Neural cell (in vitro differentiated cells): Measurements from ENCODE around the gene ABAT. TPM values are rescaled to one million over a fixed set of nuclear protein-coding genes. Genes with fewer than 3 reads are reported as not detected.

Experiments used
- H2AFZ ChIP-seq: fragments of 200-600, 300-800 bp; sonication (generic), shearing (Covaris generic); 2 replicates; pipeline ENCODE4 v1.6.0; 2014; ENCODE audit warnings: low read depth, mild to moderate bottlenecking, antibody characterized with exemption, low read length, moderate library complexity
- H3F3A ChIP-seq: fragments of 200-600 bp; shearing (Covaris generic); 2 replicates; pipeline ENCODE4 v1.6.1; 2016; ENCODE audit warnings: mild to moderate bottlenecking, moderate library complexity, mixed read lengths, antibody characterized with exemption, low read length; ENCODE audit not compliant: insufficient read depth, poor library complexity, severe bottlenecking
- H3K27ac ChIP-seq: fragments of 200-600, 300-800 bp; sonication (generic), shearing (Covaris generic); 2 replicates; pipeline ENCODE4 v1.5.1; 2014; ENCODE audit warnings: mild to moderate bottlenecking, low read length, moderate library complexity
- H3K27me3 ChIP-seq: fragments of 300-800, 200-600 bp; sonication (generic), shearing (Covaris generic); 2 replicates; pipeline ENCODE4 v1.6.0; 2014; ENCODE audit warnings: mild to moderate bottlenecking, low read depth, low read length, moderate library complexity; ENCODE audit not compliant: insufficient read depth
- H3K36me3 ChIP-seq: fragments of 300-800, 200-600 bp; sonication (generic), shearing (Covaris generic); 2 replicates; pipeline ENCODE4 v1.5.1; 2014; ENCODE audit warnings: mild to moderate bottlenecking, antibody characterized with exemption, low read length, moderate library complexity; ENCODE audit not compliant: insufficient read depth
- H3K4me2 ChIP-seq: fragments of 300-800, 200-600 bp; sonication (generic), shearing (Covaris generic); 2 replicates; pipeline ENCODE4 v1.6.0; 2014; ENCODE audit warnings: mild to moderate bottlenecking, low read length
- H3K4me3 ChIP-seq: fragments of 300-800, 200-600 bp; sonication (generic), shearing (Covaris generic); 2 replicates; pipeline ENCODE4 v1.5.1; 2014; ENCODE audit warnings: mild to moderate bottlenecking, low read length, moderate library complexity
- H3K79me2 ChIP-seq: fragments of 200-600 bp; shearing (Covaris generic); replicated peaks from 2 replicates; pipeline ENCODE4 v1.6.0; 2014; ENCODE audit warnings: mild to moderate bottlenecking, low read length, moderate library complexity; ENCODE audit not compliant: insufficient read depth
- H3K9ac ChIP-seq: fragments of 300-800, 200-600 bp; sonication (generic), shearing (Covaris generic); 2 replicates; pipeline ENCODE4 v1.6.1; 2016; ENCODE audit warnings: mild to moderate bottlenecking, low read length, mixed read lengths
- H3K9me2 ChIP-seq: fragments of 200-600 bp; shearing (Covaris generic); 2 replicates; pipeline ENCODE4 v1.6.1; 2016; ENCODE audit warnings: mild to moderate bottlenecking, low read length, mixed read lengths; ENCODE audit not compliant: insufficient read depth
- H3K9me3 ChIP-seq: fragments of 200-600, 300-800 bp; sonication (generic), shearing (Covaris generic); 2 replicates; pipeline ENCODE4 v1.6.1; 2016; ENCODE audit warnings: mild to moderate bottlenecking, mixed run types, low read length, moderate library complexity, mixed read lengths
- H4K20me1 ChIP-seq: fragments of 200-600 bp; shearing (Covaris generic); 2 replicates; pipeline ENCODE4 v1.6.1; 2016; ENCODE audit warnings: mild to moderate bottlenecking, mixed run types; ENCODE audit not compliant: insufficient read depth
- CTCF ChIP-seq: fragments of 450-650 bp; IDR thresholded peaks from 2 replicates; pipeline ENCODE4 v1.5.1; 2014; ENCODE audit warnings: antibody characterized with exemption, mild to moderate bottlenecking, moderate library complexity; ENCODE audit not compliant: poor library complexity, severe bottlenecking
- EZH2 ChIP-seq: fragments of 200-600, 300-800 bp; shearing (Covaris generic), sonication (generic); IDR thresholded peaks from 2 replicates; pipeline ENCODE4 v1.6.1; 2014; ENCODE audit warnings: antibody characterized with exemption, low read length, borderline replicate concordance, mild to moderate bottlenecking; ENCODE audit not compliant: insufficient read depth, poor library complexity, severe bottlenecking
- MXI1 ChIP-seq: fragments of 450-650 bp; conservative IDR thresholded peaks from 2 replicates; pipeline ENCODE4 v1.6.1; 2014; ENCODE audit warnings: antibody characterized with exemption, mild to moderate bottlenecking; ENCODE audit not compliant: poor library complexity, severe bottlenecking
- POLR2AphosphoS5 ChIP-seq: IDR thresholded peaks from 2 replicates; pipeline ENCODE4 v1.6.1; 2012
- RAD21 ChIP-seq: fragments of 450-650 bp; conservative IDR thresholded peaks from 2 replicates; pipeline ENCODE4 v1.6.1; 2014; ENCODE audit warnings: antibody characterized with exemption, mild to moderate bottlenecking, moderate library complexity
- REST ChIP-seq: IDR thresholded peaks from 2 replicates; pipeline ENCODE4 v1.6.1; 2012; ENCODE audit warnings: borderline replicate concordance
- SMC3 ChIP-seq: fragments of 450-650 bp; conservative IDR thresholded peaks from 2 replicates; pipeline ENCODE4 v1.6.1; 2014; ENCODE audit warnings: antibody characterized with exemption, mild to moderate bottlenecking, moderate library complexity; ENCODE audit not compliant: poor library complexity
- TAF1 ChIP-seq: IDR thresholded peaks from 2 replicates; pipeline ENCODE4 v1.6.1; 2012; ENCODE audit warnings: low read depth
- polyA plus RNA-seq: library from polyadenylated mRNA; depleted of rRNA; stranded (reverse); fragments of >200 nt; gene quantifications from 2 replicates; pipeline ENCODE4 v1.2.3, GENCODE V29; 2014

The ABAT gene
- polyA plus RNA-seq, 1 donor from 2014 or later = 125 TPM

- no peaks in the 10 kb centered on the region for H3F3A ChIP-seq
Observed at GRCh38 chr16:8730335-8730915, 56.0 kb downstream of the ABAT start.

GRCh38 chr16:8733849-8734540 lies 59.6 kb downstream of the ABAT start:
- Histone ChIP-seq H3K9me3 (no peaks in the 10 kb centered on the region), H2AFZ (no peak overlapping the region), H3K4me2 (no peak overlapping the region), H3K36me3 (peaks cover 10% of the 10 kb centered on the region), H3K27ac (no peak overlapping the region), H3K79me2 (peaks cover 7% of the 10 kb centered on the region), H3F3A (no peaks in the 10 kb centered on the region), H4K20me1 (no peaks in the 10 kb centered on the region), H3K27me3 (no peaks in the 10 kb centered on the region), H3K9me2 (no peaks in the 10 kb centered on the region), H3K9ac (no peak overlapping the region), H3K4me3 (no peak overlapping the region)
- TF ChIP-seq SMC3 (no peak), RAD21 (no peak), POLR2AphosphoS5 (no peak), EZH2 (no peak)

More at GRCh38 chr16:8730335-8730915, 56.0 kb downstream of the ABAT start:
- Histone ChIP-seq H3K79me2 (peaks cover 25% of the 10 kb centered on the region), H3K9me3 (no peaks in the 10 kb centered on the region), H3K9ac (no peak overlapping the region), H3K36me3 (peaks cover 5% of the 10 kb centered on the region), H3K4me3 (no peak overlapping the region), H3K4me2 (no peak overlapping the region), H4K20me1 (no peaks in the 10 kb centered on the region), H3K27me3 (no peaks in the 10 kb centered on the region), H3K9me2 (no peaks in the 10 kb centered on the region), H3K27ac (no peak overlapping the region), H2AFZ (no peak overlapping the region)
- no peak for TF ChIP-seq TAF1
- TF ChIP-seq REST = no peak
- no peak for TF ChIP-seq EZH2
- no peak for TF ChIP-seq POLR2AphosphoS5
- no peak for TF ChIP-seq RAD21
- no peak for TF ChIP-seq MXI1
- TF ChIP-seq CTCF = no peak
